WTC11 (cell line): Measurements from ENCODE around the gene SPINT1. TPM values are rescaled to one million over a fixed set of nuclear protein-coding genes. Genes with fewer than 3 reads are reported as not detected.
A peak's percentile ranks its signal among the peaks of the same experiment; 100 is the strongest.

ENCODE experiments used
- ATAC-seq: fragments of 200-7000 bp; cut with Tn5 transposase; 2 replicates; pipeline ENCODE4 v1.10.0; 2021; ENCODE audit warnings: mild to moderate bottlenecking, moderate library complexity
- CTCF ChIA-PET: fragments of 300-600 bp; sonication (Branson Sonifier 250); formaldehyde crosslinking; loops from one replicate; lab custom pipeline; 2021; ENCODE audit warnings: antibody characterized with exemption; lab: Charles Lee
- POLR2A ChIA-PET: fragments of 350-600 bp; sonication (Branson Sonifier 250); formaldehyde crosslinking; loops from one replicate; lab custom pipeline; 2021; ENCODE audit warnings: antibody characterized with exemption; lab: Charles Lee
- DNase-seq: peaks from one replicate; pipeline ENCODE4 v3.0.0; 2021; ENCODE audit warnings: low spot score
- H3K27ac Mint-ChIP-seq: 2 replicates; pipeline ENCODE4 v1.8.0; 2021; ENCODE audit warnings: mixed read lengths
- H3K27me3 Mint-ChIP-seq: 2 replicates; pipeline ENCODE4 v1.8.0; 2021; ENCODE audit warnings: low read depth, mild to moderate bottlenecking, moderate library complexity, mixed read lengths
- H3K36me3 Mint-ChIP-seq: 2 replicates; pipeline ENCODE4 v1.8.0; 2021; ENCODE audit warnings: mixed read lengths
- H3K4me1 Mint-ChIP-seq: 2 replicates; pipeline ENCODE4 v1.8.0; 2022; ENCODE audit warnings: mixed read lengths
- H3K4me3 Mint-ChIP-seq: 2 replicates; pipeline ENCODE4 v1.8.0; 2021; ENCODE audit warnings: mild to moderate bottlenecking, moderate library complexity, mixed read lengths
- H3K9me3 Mint-ChIP-seq: 2 replicates; pipeline ENCODE4 v1.8.0; 2021; ENCODE audit warnings: mixed read lengths
- AR ChIP-seq: fragments of 250-450 bp; sonication (Bioruptor Pico); IDR thresholded peaks from 2 replicates; pipeline ENCODE4 v1.9.0; 2021; ENCODE audit warnings: mild to moderate bottlenecking
- ARID4B ChIP-seq: sonication (generic); formaldehyde crosslinking; IDR thresholded peaks from 2 replicates; pipeline ENCODE4 v1.8.0; 2023; ENCODE audit warnings: missing genetic modification reagents, mild to moderate bottlenecking, borderline replicate concordance
- CBFB ChIP-seq: sonication (generic); formaldehyde crosslinking; IDR thresholded peaks from 2 replicates; pipeline ENCODE4 v1.8.1; 2022; ENCODE audit warnings: mild to moderate bottlenecking, low read depth, missing genetic modification reagents
- FOXP1 ChIP-seq: sonication (generic); formaldehyde crosslinking; IDR thresholded peaks from 2 replicates; pipeline ENCODE4 v1.8.0; 2022; ENCODE audit warnings: missing genetic modification reagents, mild to moderate bottlenecking, moderate library complexity, borderline replicate concordance
- GABPB1 ChIP-seq: sonication (generic); formaldehyde crosslinking; IDR thresholded peaks from 2 replicates; pipeline ENCODE4 v1.8.1; 2023; ENCODE audit warnings: mild to moderate bottlenecking, missing genetic modification reagents
- JUN ChIP-seq: sonication (generic); formaldehyde crosslinking; IDR thresholded peaks from 2 replicates; pipeline ENCODE4 v1.8.0; 2023; ENCODE audit warnings: mild to moderate bottlenecking, missing genetic modification reagents
- TP53 ChIP-seq: sonication (generic); formaldehyde crosslinking; IDR thresholded peaks from 2 replicates; pipeline ENCODE4 v1.8.1; 2023; ENCODE audit warnings: mild to moderate bottlenecking, missing genetic modification reagents
- ZBTB21 ChIP-seq: sonication (generic); formaldehyde crosslinking; IDR thresholded peaks from 2 replicates; pipeline ENCODE4 v1.8.1; 2023; ENCODE audit warnings: mild to moderate bottlenecking, missing genetic modification reagents, borderline replicate concordance
- ZBTB43 ChIP-seq: sonication (generic); formaldehyde crosslinking; IDR thresholded peaks from 2 replicates; pipeline ENCODE4 v1.8.1; 2023; ENCODE audit warnings: mild to moderate bottlenecking, missing genetic modification reagents
- ZNF263 ChIP-seq: sonication (generic); formaldehyde crosslinking; IDR thresholded peaks from 2 replicates; pipeline ENCODE4 v1.8.1; 2022; ENCODE audit warnings: low read depth, mild to moderate bottlenecking, moderate library complexity, missing genetic modification reagents
- ZNF425 ChIP-seq: fragments of 250-450 bp; sonication (Bioruptor Pico); conservative IDR thresholded peaks from 2 replicates; pipeline ENCODE4 v1.9.0; 2021; ENCODE audit warnings: mild to moderate bottlenecking
- ZNF532 ChIP-seq: fragments of 250-450 bp; sonication (Bioruptor Pico); IDR thresholded peaks from 2 replicates; pipeline ENCODE4 v1.9.0; 2021; ENCODE audit warnings: mild to moderate bottlenecking, borderline replicate concordance
- ZNF671 ChIP-seq: fragments of 250-450 bp; sonication (Bioruptor Pico); IDR thresholded peaks from 2 replicates; pipeline ENCODE4 v1.8.0; 2021; ENCODE audit warnings: mild to moderate bottlenecking
- total RNA-seq: library from RNA; stranded (reverse); gene quantifications from 3 replicates; pipeline ENCODE4 v1.2.3, GENCODE V29; 2021

SPINT1 gene
- total RNA-seq, 1 experiment from 2014 or later: 140 TPM

- TF ChIP-seq JUN (CRISPR knock-in tag): peak; percentile 59; the same call in 1 of the 2 replicates
- no peak for TF ChIP-seq ZNF532 (CRISPR knock-in tag)
- TF ChIP-seq ZNF263 (CRISPR knock-in tag): peak; percentile 97
- peak; percentile 19; the same call in 1 of the 2 replicates for TF ChIP-seq ZBTB43 (CRISPR knock-in tag)
- TF ChIP-seq CBFB: 0 out of 2 replicates have a peak, but pooled peaks have one; percentile 22
- peak; percentile 43; the same call in 1 of the 2 replicates for TF ChIP-seq ARID4B
- TF ChIP-seq TP53 (CRISPR knock-in tag): peak; percentile 73; the same call in 1 of the 2 replicates
- TF ChIP-seq ZBTB21 (CRISPR knock-in tag): no peak
These were observed at the start of gene SPINT1 (continued) for GRCh38 chr15:40843885-40844695.

GRCh38 chr15:40796041-40796440, 47.8 kb upstream of the SPINT1 start:
- Mint-ChIP-seq H3K4me1 (peaks cover 57% of the 10 kb centered on the region), H3K9me3 (no peaks in the 10 kb centered on the region), H3K27ac (peak overlapping the region; percentile 87), H3K4me3 (no peak overlapping the region), H3K36me3 (peaks cover 12% of the 10 kb centered on the region), H3K27me3 (no peaks in the 10 kb centered on the region)
- ChIA-PET CTCF (no interaction called here), POLR2A (interaction anchor here (1.3 kb wide), 1 partner anchor 8 kb away, joined by 7 read pairs; no protein-coding TSS in a partner anchor)
- TF ChIP-seq ZNF671 (no peak), FOXP1 (CRISPR knock-in tag) (no peak), ZNF425 (CRISPR knock-in tag) (no peak), AR (CRISPR knock-in tag) (no peak), GABPB1 (no peak)
- no peak for ATAC-seq
- no peak for DNase-seq
